Activated T-cell treated with anti-CD3 and anti-CD28 coated beads, Interleukin-2, amount 50 U/mL, for 72 hours (primary cell): Measurements from ENCODE around the gene FAF1. TPM values are rescaled to one million over a fixed set of nuclear protein-coding genes. Genes with fewer than 3 reads are reported as not detected.

Experiments used
- ATAC-seq, 2 donors: fragments of 150-1000 bp; cut with Tn5 transposase; replicated peaks in 1 of 2; 2 replicates each; pipeline ENCODE4 v1.10.0; 2021; ENCODE audit warnings: moderate library complexity in 2 of 2, mild to moderate bottlenecking in 1 of 2
- DNase-seq, 2 donors: peaks; one replicate each; pipeline ENCODE4 v3.0.0; 2021 to 2022; ENCODE audit warnings: mixed read lengths in 1 of 2
- H3K27ac Mint-ChIP-seq: one replicate; pipeline ENCODE4 v1.8.0; 2022; ENCODE audit warnings: mild to moderate bottlenecking, moderate library complexity, mixed read lengths
- H3K27me3 Mint-ChIP-seq: one replicate; pipeline ENCODE4 v1.8.0; 2022; ENCODE audit warnings: low read depth, mixed read lengths
- H3K36me3 Mint-ChIP-seq, 2 donors: one replicate each; pipeline ENCODE4 v1.8.0; 2022; ENCODE audit warnings: mixed read lengths in 2 of 2, mild to moderate bottlenecking in 1 of 2; ENCODE audit not compliant: insufficient read depth in 2 of 2
- H3K4me1 Mint-ChIP-seq: one replicate; pipeline ENCODE4 v1.8.0; 2022; ENCODE audit warnings: low read depth, mixed read lengths
- H3K4me3 Mint-ChIP-seq, 2 donors: one replicate each; pipeline ENCODE4 v1.8.0; 2022; ENCODE audit warnings: mild to moderate bottlenecking in 2 of 2, mixed read lengths in 2 of 2, moderate library complexity in 2 of 2
- H3K9me3 Mint-ChIP-seq, 2 donors: one replicate each; pipeline ENCODE4 v1.8.0; 2022; ENCODE audit warnings: mixed read lengths in 2 of 2
- total RNA-seq, 2 donors: library from RNA; stranded (reverse); gene quantifications; one replicate each; pipeline ENCODE4 v1.2.3, GENCODE V29; 2022

FAF1 gene
- total RNA-seq, 2 donors from 2014 or later: 65.7 to 83.0 TPM

GRCh38 chr1:50700621-50701020, 259.4 kb downstream of the FAF1 start:
- H3K4me1 Mint-ChIP-seq: no peaks in the 10 kb centered on the region
- no peaks in the 10 kb centered on the region for H3K9me3 Mint-ChIP-seq
- no peak overlapping the region for H3K27ac Mint-ChIP-seq
- no peak overlapping the region for H3K4me3 Mint-ChIP-seq
- DNase-seq: no peak
- H3K36me3 Mint-ChIP-seq: peaks cover 0 to 2% of the 10 kb centered on the region in 2 donors
- ATAC-seq: no peak
- no peaks in the 10 kb centered on the region for H3K27me3 Mint-ChIP-seq

- DNase-seq: no peak
- H3K4me3 Mint-ChIP-seq: no peak overlapping the region
- peaks cover 0 to 2% of the 10 kb centered on the region in 2 donors for H3K36me3 Mint-ChIP-seq
- ATAC-seq: no peak
- no peak overlapping the region for H3K27ac Mint-ChIP-seq
- no peaks in the 10 kb centered on the region for H3K9me3 Mint-ChIP-seq
- no peaks in the 10 kb centered on the region for H3K27me3 Mint-ChIP-seq
- H3K4me1 Mint-ChIP-seq: no peaks in the 10 kb centered on the region
Observed at GRCh38 chr1:50700214-50700613, 259.9 kb downstream of the FAF1 start.

- no peaks in the 10 kb centered on the region for H3K4me1 Mint-ChIP-seq
- H3K27ac Mint-ChIP-seq: no peak overlapping the region
- H3K4me3 Mint-ChIP-seq: no peak overlapping the region
- no peaks in the 10 kb centered on the region for H3K9me3 Mint-ChIP-seq
- DNase-seq (no peak), ATAC-seq (no peak)
- H3K27me3 Mint-ChIP-seq: no peaks in the 10 kb centered on the region
- H3K36me3 Mint-ChIP-seq: peaks cover 0 to 2% of the 10 kb centered on the region in 2 donors
Observed at GRCh38 chr1:50699795-50700194, 260.3 kb downstream of the FAF1 start.

GRCh38 chr1:50697440-50698421, 262.3 kb downstream of the FAF1 start:
- Mint-ChIP-seq H3K4me1 (no peaks in the 10 kb centered on the region), H3K27ac (no peak overlapping the region), H3K36me3 (peaks cover 0 to 2% of the 10 kb centered on the region in 2 donors), H3K27me3 (no peaks in the 10 kb centered on the region), H3K9me3 (no peaks in the 10 kb centered on the region), H3K4me3 (no peak overlapping the region)
- ATAC-seq: no peak
- DNase-seq: no peak

GRCh38 chr1:50693829-50694228, 266.2 kb downstream of the FAF1 start:
- Mint-ChIP-seq H3K4me1 (no peaks in the 10 kb centered on the region), H3K4me3 (no peak overlapping the region), H3K9me3 (no peaks in the 10 kb centered on the region), H3K27ac (no peak overlapping the region), H3K36me3 (no peaks in the 10 kb centered on the region), H3K27me3 (no peaks in the 10 kb centered on the region)
- DNase-seq: no peak
- ATAC-seq: no peak

- ATAC-seq (no peak), DNase-seq (no peak)
- Mint-ChIP-seq H3K27me3 (no peaks in the 10 kb centered on the region), H3K9me3 (no peaks in the 10 kb centered on the region), H3K36me3 (no peaks in the 10 kb centered on the region), H3K27ac (no peak overlapping the region), H3K4me3 (no peak overlapping the region), H3K4me1 (no peaks in the 10 kb centered on the region)
Observed at GRCh38 chr1:50684185-50684584, 275.9 kb downstream of the FAF1 start.

GRCh38 chr1:50681931-50682330, 278.1 kb downstream of the FAF1 start:
- Mint-ChIP-seq H3K4me3 (no peak overlapping the region), H3K9me3 (no peaks in the 10 kb centered on the region), H3K27ac (no peak overlapping the region), H3K27me3 (no peaks in the 10 kb centered on the region), H3K36me3 (no peaks in the 10 kb centered on the region), H3K4me1 (no peaks in the 10 kb centered on the region)
- no peak for DNase-seq
- ATAC-seq: no peak

- Mint-ChIP-seq H3K27ac (no peak overlapping the region), H3K4me3 (no peak overlapping the region), H3K4me1 (no peaks in the 10 kb centered on the region), H3K9me3 (no peaks in the 10 kb centered on the region), H3K36me3 (no peaks in the 10 kb centered on the region), H3K27me3 (no peaks in the 10 kb centered on the region)
- ATAC-seq (no peak), DNase-seq (no peak)
Observed at GRCh38 chr1:50667710-50668356, 292.2 kb downstream of the FAF1 start.

GRCh38 chr1:50667272-50667671, 292.8 kb downstream of the FAF1 start:
- Mint-ChIP-seq H3K36me3 (no peaks in the 10 kb centered on the region), H3K27ac (no peak overlapping the region), H3K4me3 (no peak overlapping the region), H3K4me1 (no peaks in the 10 kb centered on the region), H3K27me3 (no peaks in the 10 kb centered on the region), H3K9me3 (no peaks in the 10 kb centered on the region)
- ATAC-seq (no peak), DNase-seq (no peak)

GRCh38 chr1:50666849-50667248, 293.2 kb downstream of the FAF1 start:
- no peak overlapping the region for H3K4me3 Mint-ChIP-seq
- H3K9me3 Mint-ChIP-seq: no peaks in the 10 kb centered on the region
- ATAC-seq (no peak), DNase-seq (no peak)
- no peaks in the 10 kb centered on the region for H3K4me1 Mint-ChIP-seq
- H3K36me3 Mint-ChIP-seq: no peaks in the 10 kb centered on the region
- H3K27ac Mint-ChIP-seq: no peak overlapping the region
- no peaks in the 10 kb centered on the region for H3K27me3 Mint-ChIP-seq

GRCh38 chr1:50665413-50665812, 294.7 kb downstream of the FAF1 start:
- H3K4me3 Mint-ChIP-seq: no peak overlapping the region
- ATAC-seq (no peak), DNase-seq (no peak)
- H3K27me3 Mint-ChIP-seq: no peaks in the 10 kb centered on the region
- no peaks in the 10 kb centered on the region for H3K9me3 Mint-ChIP-seq
- no peak overlapping the region for H3K27ac Mint-ChIP-seq
- no peaks in the 10 kb centered on the region for H3K4me1 Mint-ChIP-seq
- no peaks in the 10 kb centered on the region for H3K36me3 Mint-ChIP-seq

- Mint-ChIP-seq H3K4me1 (no peaks in the 10 kb centered on the region), H3K36me3 (no peaks in the 10 kb centered on the region), H3K27me3 (no peaks in the 10 kb centered on the region), H3K27ac (no peak overlapping the region), H3K9me3 (no peaks in the 10 kb centered on the region), H3K4me3 (no peak overlapping the region)
- ATAC-seq (no peak), DNase-seq (no peak)
Observed at GRCh38 chr1:50661626-50662025, 298.4 kb downstream of the FAF1 start.

GRCh38 chr1:50659107-50659662, 300.9 kb downstream of the FAF1 start:
- DNase-seq (no peak), ATAC-seq (no peak)
- Mint-ChIP-seq H3K4me3 (no peak overlapping the region), H3K36me3 (no peaks in the 10 kb centered on the region), H3K27me3 (no peaks in the 10 kb centered on the region), H3K27ac (no peak overlapping the region), H3K4me1 (no peaks in the 10 kb centered on the region), H3K9me3 (no peaks in the 10 kb centered on the region)
